GM18907 (cell line): ENCODE measurements around the gene RFNG.
"Not testable (repeated sequence)": the region's sequence is repeated elsewhere in the genome, so short reads cannot be mapped to it uniquely, and the experiment has no call there.

Experiments
- ATAC-seq: cut with Tn5 transposase; IDR thresholded peaks from one replicate; pipeline ENCODE4 v1.9.1; 2021; ENCODE audit warnings: mild to moderate bottlenecking, moderate library complexity; ENCODE audit not compliant: unreplicated experiment

The RFNG gene

DNA sequence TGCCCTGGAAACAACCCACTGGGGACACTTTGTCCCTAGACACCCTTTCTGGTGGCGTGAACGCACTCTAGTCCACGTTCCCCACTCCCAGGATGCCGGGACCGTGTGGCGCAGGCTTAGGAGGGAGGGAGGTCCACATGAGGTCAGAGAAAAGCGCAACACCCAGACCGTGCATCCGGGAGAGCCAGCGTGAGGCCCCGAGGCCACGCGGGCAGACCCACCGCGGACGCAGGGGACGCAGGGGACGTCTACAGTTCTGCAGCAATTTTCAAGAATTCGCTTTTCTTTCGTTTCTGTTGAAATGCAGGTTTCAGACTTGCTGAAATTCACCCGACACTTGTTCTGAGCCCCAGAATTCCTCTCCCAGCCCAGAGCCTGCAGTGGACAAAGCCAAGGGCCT, 4.7 kb downstream of the RFNG start:
- no peak for ATAC-seq

DNA sequence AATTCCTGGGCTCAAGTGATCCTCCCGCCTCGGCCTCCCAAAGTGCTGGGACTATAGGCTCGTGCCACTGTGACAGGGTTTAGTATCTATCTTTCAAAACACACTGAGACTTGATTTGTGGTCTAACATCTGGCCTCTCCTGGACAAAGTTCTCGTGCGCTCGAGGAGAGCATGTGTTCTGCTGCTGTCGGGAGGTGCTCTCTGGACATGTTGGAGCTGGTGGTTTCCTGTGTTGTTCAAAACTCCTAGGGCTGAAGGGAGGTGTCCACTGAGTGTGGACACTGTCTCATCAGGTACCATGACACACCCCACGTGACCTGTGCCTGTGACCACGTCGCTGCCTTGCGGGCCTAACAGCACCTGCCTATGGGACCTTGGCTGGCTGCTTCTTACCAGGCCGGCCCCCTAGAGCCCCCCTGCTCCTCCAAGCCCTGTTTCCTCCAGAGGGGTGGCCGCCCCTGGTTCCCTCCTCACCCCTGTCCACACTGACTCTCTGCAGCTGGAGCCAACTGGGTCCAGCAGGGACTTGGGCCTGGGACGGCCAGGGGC, 5.6 kb downstream of the RFNG start:
- no peak for ATAC-seq

DNA sequence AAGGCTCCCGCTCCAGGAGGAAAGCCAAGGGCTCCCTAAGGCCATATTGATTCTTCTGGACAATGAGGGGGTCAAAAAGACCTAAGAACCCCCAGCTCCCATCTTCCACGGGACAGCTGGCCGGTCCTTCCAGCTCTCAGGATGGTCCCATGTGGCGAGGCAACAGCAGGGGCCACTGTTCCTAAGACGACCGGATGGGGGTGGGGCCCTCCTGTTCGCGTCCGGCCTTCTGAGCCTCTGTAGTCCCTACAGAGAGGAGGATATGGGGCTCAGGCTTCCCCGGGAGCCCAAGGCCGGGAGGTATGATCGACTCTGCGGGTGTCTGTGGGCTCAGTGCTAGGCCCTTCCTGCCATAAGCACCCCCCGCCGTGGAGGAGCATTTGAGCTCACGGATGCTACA, 8.1 kb downstream of the RFNG start:
- no peak for ATAC-seq

DNA sequence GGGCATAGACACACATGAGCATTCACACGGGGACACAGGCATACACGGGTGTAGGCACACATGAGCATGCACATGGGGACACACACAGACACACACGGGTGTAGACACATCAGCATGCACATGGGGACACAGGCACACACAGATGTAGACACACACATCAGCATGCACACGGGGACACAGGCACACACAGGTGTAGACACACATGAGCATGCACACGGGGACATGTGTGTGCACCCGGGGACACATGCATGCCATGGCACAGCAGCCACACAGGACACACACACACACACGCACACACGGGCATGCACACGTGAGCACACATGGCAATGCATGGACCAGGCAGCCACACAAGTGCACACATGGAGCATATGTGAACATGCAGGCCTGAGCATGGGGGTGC, 9.0 kb downstream of the RFNG start:
- ATAC-seq, result no peak

DNA sequence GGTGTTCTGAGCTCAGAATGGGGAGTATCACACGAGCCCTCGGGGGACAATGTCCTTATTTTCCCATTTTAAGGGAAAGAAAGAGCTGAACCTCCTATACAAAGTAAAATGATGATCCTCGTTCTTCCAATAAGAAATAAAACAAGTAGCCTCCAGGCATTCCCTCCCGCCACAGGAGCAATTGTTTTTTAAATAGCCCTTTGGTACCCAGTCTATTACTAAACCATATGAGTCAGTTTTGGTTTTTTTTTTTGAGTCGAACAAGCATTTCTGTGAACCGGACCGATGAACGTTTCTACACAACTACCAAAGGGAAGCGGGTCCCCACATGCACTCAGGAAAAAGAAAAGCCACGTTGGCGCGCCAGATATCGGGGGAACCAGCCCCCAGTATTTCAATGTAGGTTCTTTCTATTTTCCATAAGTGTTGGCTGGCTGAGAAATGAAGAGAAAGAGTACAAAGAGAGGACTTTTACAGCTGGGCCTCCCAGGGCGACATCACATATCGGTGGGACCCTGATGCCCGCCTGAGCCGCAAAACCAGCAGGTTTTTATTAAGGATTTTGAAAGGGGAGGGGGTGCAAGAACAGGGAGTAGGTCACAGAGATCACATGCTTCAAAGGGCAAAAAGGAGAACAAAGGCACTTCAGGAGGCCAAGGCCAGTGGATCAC, 10.3 kb downstream of the RFNG start:
- ATAC-seq, result no peak

DNA sequence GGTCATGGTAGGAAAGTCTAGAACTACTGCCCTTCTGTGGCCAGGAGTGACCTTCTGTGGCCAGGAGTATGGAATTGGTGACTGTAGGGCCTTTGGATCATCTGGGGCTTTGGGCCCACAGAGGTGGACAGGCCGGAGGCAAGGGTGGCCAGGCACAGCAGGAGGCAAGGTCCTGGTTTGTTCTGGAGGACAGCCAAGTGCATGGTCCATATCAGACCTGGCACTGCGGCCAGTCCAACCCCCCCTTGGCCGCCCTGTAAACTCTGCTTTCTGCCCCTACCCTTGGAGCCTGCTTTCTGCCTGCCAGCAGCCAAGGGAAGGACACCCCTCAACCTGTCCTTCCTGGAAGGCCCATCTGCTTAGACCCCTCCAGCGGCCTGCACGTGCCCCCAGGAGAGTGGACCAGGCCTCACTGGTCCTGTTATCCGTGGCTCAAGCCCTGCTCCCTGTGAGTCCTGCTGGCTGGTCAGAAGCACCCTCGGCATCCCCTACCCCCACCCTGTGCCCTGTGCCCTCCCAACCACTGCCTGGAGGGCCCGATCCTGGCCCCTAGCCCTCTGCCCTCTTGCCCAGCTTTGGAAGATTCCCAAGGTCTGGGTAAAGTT, 11.8 kb downstream of the RFNG start:
- ATAC-seq, result no peak

DNA sequence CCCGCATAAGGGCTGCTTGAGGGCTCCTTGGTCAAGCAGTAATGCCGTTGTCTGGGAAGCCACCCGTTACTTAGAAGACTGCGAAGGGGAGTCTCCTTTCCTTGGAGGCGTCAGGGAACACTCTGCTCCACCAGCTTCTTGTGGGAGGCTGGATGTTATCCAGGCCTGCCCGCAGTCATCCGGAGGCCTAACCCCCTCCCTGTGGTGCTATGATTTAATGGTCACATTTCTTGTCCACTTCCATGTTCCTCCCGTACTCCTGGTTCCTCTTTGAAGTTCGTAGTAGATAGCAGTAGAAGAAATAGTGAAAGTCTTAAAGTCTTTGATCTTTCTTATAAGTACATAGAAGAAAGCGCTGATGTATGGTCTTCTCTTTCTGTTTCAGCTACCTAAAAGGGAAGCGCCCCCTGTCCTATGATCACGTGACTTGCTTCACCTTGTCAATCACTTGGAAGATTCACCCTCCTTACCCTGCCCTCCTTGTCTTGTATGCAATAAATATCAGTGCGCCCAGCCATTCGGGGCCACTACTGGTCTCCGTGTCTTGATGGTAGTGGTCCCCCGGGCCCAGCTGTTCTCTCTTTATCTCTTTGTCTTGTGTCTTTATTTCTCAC, 12.7 kb downstream of the RFNG start:
- not testable (repeated sequence) for ATAC-seq

DNA sequence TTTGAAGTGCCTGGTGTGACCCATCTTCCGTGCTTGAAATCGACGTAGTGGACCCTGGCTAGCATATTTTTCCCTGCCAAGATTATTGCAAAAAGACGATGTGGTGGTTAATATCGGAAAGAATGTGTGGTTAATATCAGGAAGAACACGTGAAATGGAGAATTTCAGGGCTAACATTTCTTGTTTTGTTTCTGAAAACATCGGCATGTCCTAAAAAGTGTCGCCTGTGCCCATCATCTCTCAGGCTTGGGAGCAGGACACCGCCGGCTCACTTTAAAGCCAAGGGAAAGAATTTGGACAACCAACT, 13.8 kb downstream of the RFNG start:
- no peak for ATAC-seq

DNA sequence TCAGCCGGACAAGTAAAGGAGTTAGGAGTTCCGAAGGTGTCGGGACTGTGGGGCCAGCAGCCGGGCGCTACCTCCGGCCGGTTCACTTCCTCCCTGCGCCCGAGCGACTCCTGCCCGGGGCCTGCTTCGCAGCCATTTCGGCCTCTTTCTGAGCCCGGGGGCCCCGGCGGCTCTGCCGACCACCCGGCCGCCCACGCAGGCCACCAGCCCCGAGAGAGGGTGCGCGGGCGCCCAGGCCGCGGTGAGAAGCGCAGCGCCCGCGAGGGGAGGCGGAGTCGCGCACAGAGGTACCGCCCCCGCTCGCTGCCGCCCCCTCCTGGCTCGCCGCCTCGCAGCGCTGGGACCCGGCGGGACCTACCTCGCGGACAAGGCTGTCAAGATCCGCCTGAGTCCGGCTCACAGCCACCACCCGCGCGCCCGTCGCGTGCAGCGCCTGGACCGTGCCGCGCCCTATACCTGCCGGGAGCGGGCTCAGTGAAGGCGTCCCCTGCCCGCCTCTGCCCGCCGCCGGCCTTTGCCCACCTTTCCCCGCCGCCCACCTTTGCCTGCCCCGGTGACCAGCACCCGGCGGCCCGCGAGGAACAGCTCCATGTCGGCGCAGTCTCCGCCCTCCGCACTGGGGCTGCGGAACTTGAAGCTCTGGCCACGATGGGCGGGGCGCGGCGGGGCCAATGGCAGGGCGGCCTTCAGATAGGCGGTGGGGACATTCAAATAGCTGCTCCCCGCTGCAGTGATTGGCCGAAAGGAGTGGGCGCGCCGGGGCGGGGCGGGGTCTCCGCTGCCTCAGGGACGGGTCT, 14.3 kb downstream of the RFNG start, which contains the start of gene DCXR:
DCXR (minus strand) TSS at position 606 of the 797 bp plus-strand sequence; CDS start at position 591, 15 bp downstream.
- peak; percentile 90 for ATAC-seq

DNA sequence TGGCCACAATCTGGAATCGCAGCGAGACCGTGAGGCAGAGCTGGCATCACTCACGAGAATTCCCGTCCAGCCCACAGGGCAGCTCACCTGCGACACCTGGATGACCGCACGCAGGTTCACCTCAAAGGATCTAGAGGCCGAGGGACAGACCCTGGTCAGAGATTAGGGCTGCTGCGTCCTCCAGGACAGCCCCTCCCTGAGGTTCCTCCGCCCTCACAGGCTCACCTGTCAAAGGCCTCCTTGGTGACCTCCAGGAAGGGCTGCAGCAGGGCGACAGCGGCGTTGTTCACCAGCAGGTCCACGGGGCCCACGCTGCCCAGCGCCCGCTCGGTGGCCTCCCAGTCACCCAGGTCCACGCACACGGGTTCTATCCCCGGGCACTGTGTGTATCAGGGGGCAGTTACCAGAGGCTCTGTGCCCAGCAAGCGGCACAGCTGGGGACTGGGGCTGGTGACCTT, 14.9 kb downstream of the RFNG start:
- ATAC-seq, result no peak

DNA sequence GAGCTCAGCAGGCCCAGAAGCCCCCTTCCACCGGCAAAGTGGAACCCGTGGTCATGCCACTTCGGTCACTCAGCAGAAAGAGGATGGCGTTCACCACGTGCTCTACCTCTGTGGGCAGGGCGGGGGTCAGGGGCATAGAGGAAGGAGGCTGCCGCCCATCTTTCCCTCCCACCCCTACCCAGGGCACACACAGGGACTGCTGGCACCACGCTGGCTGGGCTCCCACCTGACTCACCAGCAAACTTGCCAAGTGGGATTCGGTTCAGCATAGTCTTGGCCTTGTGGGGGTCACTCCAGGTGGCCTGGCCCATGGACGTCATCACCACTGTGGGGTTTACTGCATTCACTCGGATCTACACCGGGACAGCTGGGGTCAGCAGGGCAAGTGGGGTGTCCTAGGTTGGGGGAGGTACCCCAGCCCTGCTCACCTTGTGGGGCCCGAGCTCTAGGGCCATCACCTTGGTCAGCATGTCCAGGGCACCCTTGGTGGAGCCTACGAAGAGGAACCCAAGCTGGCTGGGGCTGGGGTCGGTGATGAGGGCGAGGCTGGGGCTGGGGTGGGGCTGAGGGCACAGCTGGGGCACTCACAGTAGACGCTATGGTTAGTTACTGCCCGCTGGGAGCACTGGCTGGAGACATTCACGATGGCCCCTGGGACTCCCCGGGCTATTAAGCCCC, 15.5 kb downstream of the RFNG start:
- ATAC-seq, result no peak

DNA sequence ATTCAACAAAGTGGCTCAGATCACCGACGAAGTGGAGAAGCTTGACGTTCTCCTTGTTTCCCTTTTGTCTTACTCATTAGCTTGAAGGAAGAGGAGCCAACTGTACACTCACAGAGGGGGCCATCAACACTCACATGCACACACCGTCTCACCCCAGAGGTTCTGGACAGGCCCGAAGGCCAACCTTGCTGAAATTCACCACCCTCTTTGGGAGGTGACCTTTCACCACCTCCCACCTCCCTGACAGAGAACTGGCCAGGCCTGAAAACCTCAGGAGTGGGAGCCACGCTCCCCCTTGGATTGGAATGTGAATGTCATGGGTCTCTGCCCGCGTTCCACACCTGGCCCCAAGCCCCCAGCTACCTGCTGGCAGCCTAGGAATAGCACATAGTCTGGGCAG, 16.1 kb downstream of the RFNG start:
- ATAC-seq, result no peak

DNA sequence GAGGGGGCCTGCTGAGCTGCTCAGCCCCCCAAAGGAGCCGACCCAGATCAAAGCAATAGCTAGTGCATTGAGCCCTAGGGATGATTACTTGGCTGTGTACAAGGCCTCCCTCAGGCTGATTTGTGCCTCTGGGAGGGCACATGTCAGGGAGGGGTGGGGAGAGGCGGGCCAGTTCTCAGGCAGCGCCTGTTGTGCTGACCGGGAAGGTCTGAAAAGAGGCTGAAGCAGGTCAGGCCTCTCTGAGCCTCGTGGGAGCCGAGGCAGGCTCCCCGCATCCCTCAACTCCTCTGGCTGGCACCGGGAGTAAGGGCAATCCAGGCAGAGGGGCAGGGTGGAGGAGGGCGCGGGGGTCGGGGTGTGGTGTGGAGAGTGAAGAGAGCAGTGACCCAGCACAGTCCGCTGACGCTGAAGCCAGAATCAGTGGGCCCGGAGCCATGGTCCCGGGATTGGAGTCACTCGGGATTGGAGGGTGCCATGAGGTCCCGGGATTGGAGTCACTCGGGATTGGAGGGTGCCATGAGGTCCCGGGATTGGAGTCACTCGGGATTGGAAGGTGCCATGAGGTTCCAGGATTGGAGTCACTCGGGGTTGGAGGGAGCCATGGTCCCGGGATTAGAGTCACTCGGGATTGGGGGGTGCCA, 17.1 kb downstream of the RFNG start:
- no peak for ATAC-seq

DNA sequence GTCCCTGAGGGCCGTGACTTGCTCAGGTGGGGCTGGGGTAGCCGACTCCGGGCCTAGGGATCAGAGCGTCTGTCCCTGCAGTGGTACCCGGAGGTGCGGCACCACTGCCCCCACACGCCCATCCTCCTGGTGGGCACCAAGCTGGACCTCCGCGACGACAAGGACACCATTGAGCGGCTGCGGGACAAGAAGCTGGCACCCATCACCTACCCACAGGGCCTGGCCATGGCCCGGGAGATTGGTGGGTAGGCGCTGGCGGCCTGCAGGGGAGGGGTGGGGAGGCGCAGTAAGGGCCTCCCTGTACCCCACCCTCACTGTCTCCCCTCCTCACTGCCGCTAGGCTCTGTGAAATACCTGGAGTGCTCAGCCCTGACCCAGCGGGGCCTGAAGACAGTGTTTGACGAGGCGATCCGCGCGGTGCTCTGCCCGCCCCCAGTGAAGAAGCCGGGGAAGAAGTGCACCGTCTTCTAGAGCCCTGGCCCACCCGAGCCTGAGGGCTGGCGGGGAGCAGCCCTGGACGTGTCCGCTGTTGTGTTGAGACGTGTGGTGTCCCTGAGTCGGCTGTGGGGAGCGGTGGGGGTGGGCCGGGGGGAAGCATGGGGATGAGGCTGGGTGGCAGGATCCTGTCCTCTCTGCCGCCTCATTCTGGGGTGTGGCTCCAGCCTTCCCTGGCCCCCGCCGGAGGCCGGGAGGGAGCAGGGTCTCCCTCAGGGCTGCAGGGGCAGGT, 18.1 kb downstream of the RFNG start:
- ATAC-seq, result no peak

DNA sequence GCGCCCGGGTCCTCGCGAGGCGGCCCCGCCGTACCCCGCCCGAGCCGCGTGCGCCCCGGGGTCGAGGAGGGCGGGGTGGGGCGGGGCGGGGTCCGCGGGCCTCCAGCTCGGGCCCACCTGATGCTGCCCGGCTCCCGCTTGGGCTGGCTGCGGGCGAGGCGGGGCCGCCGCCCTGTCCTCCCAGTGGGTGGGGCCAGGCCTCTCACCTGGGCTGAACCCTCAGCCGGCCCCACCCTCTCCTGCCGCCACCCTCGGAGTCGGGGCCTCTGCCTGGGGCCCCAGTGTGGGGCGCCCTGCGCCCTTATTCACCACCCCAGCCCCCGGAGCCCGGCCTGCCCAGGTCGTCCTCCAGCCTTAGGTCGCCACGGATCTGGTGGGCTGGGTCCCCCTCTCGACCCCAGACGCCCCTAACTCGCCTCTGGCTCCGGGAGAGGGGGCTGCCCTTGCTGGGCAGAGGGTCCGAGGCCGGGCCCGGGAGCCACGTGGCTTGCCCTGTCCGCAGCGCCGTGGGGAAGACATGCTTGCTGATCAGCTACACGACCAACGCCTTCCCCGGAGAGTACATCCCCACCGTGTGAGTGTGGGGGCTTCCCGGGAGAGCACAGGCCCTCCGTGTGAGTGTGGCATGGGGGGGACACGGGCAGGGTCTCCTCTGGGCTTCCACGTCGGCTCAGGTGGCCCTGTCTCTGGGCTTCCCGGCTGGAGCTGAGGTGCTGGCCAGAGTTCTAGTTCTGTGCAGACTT, 19.6 kb downstream of the RFNG start:
- ATAC-seq, result no peak

DNA sequence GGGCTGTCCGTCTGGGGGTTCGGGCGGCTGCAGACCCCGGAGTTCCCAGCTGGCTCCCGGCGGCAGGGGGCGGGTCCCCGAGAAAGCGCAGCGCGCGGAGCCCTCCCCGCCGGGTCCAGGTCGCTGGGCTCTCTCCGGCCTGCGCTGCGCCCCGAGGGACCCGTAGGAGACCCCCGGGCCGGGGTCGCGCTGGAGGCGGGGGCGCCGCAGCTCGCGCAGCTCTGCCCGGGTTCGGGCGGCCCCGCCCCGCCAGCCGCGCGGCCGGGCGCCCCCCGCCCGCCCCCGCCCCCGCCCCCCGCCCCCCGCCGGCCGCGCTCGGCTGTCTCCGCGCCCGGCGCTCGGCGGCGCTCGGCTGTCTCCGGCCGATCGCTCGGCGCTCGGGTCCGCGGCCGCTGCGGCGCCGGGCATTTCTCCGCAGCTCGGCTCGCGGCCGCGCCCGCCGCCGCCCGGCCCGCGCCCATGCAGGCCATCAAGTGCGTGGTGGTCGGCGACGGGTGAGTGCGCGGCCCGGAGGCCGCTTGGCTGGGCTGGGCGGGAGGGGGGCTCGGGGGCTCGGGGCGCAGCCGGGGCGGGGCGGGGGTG, 20.2 kb downstream of the RFNG start, which contains the start of gene RAC3:
RAC3 (plus strand) TSS at position 376 of the 582 bp plus-strand sequence; CDS start at position 460, 84 bp downstream.
- no peak for ATAC-seq

DNA sequence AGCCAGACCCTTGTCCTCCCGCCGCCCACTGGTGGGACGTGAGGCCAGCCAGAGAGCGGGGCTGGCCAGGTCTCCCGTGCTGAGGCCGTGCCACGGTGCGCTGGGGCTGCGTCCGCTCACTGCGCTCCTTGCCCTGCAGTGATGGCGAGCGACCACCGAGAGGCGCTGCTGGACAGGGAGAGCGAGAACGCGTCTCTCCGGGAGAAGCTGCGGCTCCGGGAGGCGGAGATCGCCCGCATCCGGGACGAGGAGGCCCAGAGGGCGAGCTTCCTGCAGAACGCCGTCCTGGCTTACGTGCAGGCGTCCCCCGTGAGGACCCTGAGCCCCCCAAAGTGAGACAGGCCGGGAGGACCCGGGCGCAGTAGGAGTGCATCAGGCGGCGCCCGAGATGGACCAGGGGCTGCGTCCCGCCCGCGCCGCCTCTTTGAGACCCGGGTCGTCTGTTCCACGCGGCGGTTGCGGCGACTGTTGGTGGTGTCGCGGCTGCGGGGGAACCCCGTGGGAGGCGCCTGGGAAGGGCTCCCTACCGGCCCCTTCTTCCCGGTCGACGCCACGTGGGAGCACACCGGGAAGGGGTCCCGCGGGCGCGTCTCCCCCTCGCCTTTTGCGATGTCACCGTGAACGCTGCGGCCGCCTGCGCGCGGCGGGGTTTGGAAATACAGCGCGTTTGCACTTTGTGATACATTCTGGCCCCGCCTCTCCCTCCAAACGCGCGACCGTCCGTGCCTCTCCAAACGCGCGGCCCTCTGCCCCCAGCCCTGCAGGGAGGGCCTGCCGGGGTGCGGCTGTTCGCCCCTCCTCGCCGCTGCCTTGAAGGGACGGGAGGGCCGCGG, 20.9 kb downstream of the RFNG start:
- ATAC-seq, result no peak
